RWPE2 (cell line): ENCODE measurements around the gene SNAP47.

Experiments used
- ATAC-seq: fragments of 200-7000 bp; cut with Tn5 transposase; 3 replicates; pipeline ENCODE4 v1.9.1; 2021; ENCODE audit warnings: low read depth
- DNase-seq: peaks from one replicate; pipeline ENCODE4 v3.0.0-alpha.2; 2020; ENCODE audit warnings: low spot score
- H3K27ac ChIP-seq: fragments of 450-650 bp; 2 replicates; pipeline ENCODE4 v1.5.1; 2017; ENCODE audit warnings: mild to moderate bottlenecking; ENCODE audit not compliant: poor library complexity, severe bottlenecking
- H3K27me3 ChIP-seq: fragments of 250-450 bp; sonication (Bioruptor Pico); 2 replicates; pipeline ENCODE4 v1.5.1; 2021; ENCODE audit warnings: mild to moderate bottlenecking, moderate library complexity; ENCODE audit not compliant: insufficient read depth, poor library complexity, severe bottlenecking
- H3K36me3 ChIP-seq: fragments of 250-450 bp; sonication (Bioruptor Pico); 2 replicates; pipeline ENCODE4 v1.5.1; 2020; ENCODE audit warnings: low read depth, mild to moderate bottlenecking, moderate library complexity
- H3K4me1 ChIP-seq: fragments of 250-450 bp; sonication (Bioruptor Pico); 2 replicates; pipeline ENCODE4 v1.5.1; 2021; ENCODE audit warnings: mild to moderate bottlenecking, moderate library complexity; ENCODE audit not compliant: insufficient read depth, poor library complexity, severe bottlenecking
- H3K4me3 ChIP-seq: fragments of 250-450 bp; sonication (Bioruptor Pico); 2 replicates; pipeline ENCODE4 v1.5.1; 2021; ENCODE audit warnings: mild to moderate bottlenecking, moderate library complexity; ENCODE audit not compliant: severe bottlenecking
- H3K9me3 ChIP-seq: fragments of 250-450 bp; sonication (Bioruptor Pico); 2 replicates; pipeline ENCODE4 v1.5.1; 2021; ENCODE audit warnings: mild to moderate bottlenecking, moderate library complexity; ENCODE audit not compliant: severe bottlenecking
- CTCF ChIP-seq: fragments of 450-650 bp; IDR thresholded peaks from one replicate; pipeline ENCODE4 v1.5.1; 2017; ENCODE audit warnings: mild to moderate bottlenecking, moderate library complexity; ENCODE audit not compliant: poor library complexity, severe bottlenecking

The SNAP47 gene

GRCh38 chr1:227731696-227732585, 3.3 kb upstream of the SNAP47 start:
- no peaks in the 10 kb centered on the region for H3K27me3 ChIP-seq
- TF ChIP-seq CTCF, result no peak
- no peak overlapping the region for H3K4me3 ChIP-seq
- H3K4me1 ChIP-seq, result no peaks in the 10 kb centered on the region
- peak; percentile 29 for DNase-seq
- H3K9me3 ChIP-seq, result no peaks in the 10 kb centered on the region
- H3K27ac ChIP-seq, result no peak overlapping the region
- no peaks in the 10 kb centered on the region for H3K36me3 ChIP-seq
- no peak for ATAC-seq

- ATAC-seq, result no peak
- H3K27me3 ChIP-seq, result no peaks in the 10 kb centered on the region
- no peak overlapping the region for H3K4me3 ChIP-seq
- H3K4me1 ChIP-seq, result no peaks in the 10 kb centered on the region
- DNase-seq, result no peak
- no peaks in the 10 kb centered on the region for H3K9me3 ChIP-seq
- H3K36me3 ChIP-seq, result no peaks in the 10 kb centered on the region
- no peak overlapping the region for H3K27ac ChIP-seq
- TF ChIP-seq CTCF, result no peak
These were observed 2.5 kb upstream of the SNAP47 start for GRCh38 chr1:227732586-227733308.

- Histone ChIP-seq H3K27me3 (no peaks in the 10 kb centered on the region), H3K9me3 (no peaks in the 10 kb centered on the region), H3K4me1 (no peaks in the 10 kb centered on the region), H3K4me3 (no peak overlapping the region), H3K36me3 (no peaks in the 10 kb centered on the region), H3K27ac (no peak overlapping the region)
- no peak for ATAC-seq
- DNase-seq, result no peak
- TF ChIP-seq CTCF, result no peak
These were observed 1.9 kb upstream of the SNAP47 start for GRCh38 chr1:227733309-227733705.

GRCh38 chr1:227733751-227734545, 1.3 kb upstream of the SNAP47 start:
- H3K4me3 ChIP-seq, result peak overlapping the region; percentile 50
- H3K9me3 ChIP-seq, result no peaks in the 10 kb centered on the region
- H3K36me3 ChIP-seq, result no peaks in the 10 kb centered on the region
- DNase-seq (no peak), ATAC-seq (no peak)
- no peaks in the 10 kb centered on the region for H3K27me3 ChIP-seq
- peak overlapping the region; percentile 26 for H3K27ac ChIP-seq
- no peaks in the 10 kb centered on the region for H3K4me1 ChIP-seq
- no peak for TF ChIP-seq CTCF
